PC-3 (cell line): ENCODE data around the gene ARHGEF2. TPM values are rescaled to one million over a fixed set of nuclear protein-coding genes. Genes with fewer than 3 reads are reported as not detected.

ENCODE experiments used
- ATAC-seq: fragments of 200-7000 bp; cut with Tn5 transposase; 2 replicates; pipeline ENCODE4 v1.9.1; 2020; ENCODE audit warnings: mild to moderate bottlenecking, moderate library complexity
- Bru-seq: library from RNA; stranded (reverse); fragments of 400-500 nt; gene quantifications from one replicate; lab custom pipeline; 2021; lab: Mats Ljungman, UMichigan
- BruChase-seq, 2 experiments: library from RNA; stranded (reverse); fragments of 400-500 nt; gene quantifications; one replicate each; lab custom pipeline; 2021; lab: Mats Ljungman, UMichigan
- BruUV-seq: library from RNA; stranded (reverse); fragments of 400-500 nt; replicated peaks from 2 replicates; lab custom pipeline; 2021; lab: Mats Ljungman, UMichigan
- CTCF ChIA-PET: fragments of 300-600 bp; sonication (Branson Sonifier 250); formaldehyde crosslinking; loops from one replicate; lab custom pipeline; 2022; ENCODE audit warnings: antibody characterized with exemption; lab: Charles Lee
- POLR2A ChIA-PET: fragments of 300-600 bp; sonication (Branson Sonifier 250); formaldehyde crosslinking; loops from one replicate; lab custom pipeline; 2022; ENCODE audit warnings: antibody characterized with exemption; ENCODE audit not compliant: unreplicated experiment; lab: Charles Lee
- DNase-seq: peaks from one replicate; pipeline ENCODE4 v3.0.0-alpha.2; 2015
- H2AFZ ChIP-seq: fragments of 300-600 bp; sonication (generic); 2 replicates; pipeline ENCODE4 v1.6.0; 2016; ENCODE audit warnings: antibody characterized with exemption, low read length
- H3F3A ChIP-seq: fragments of 300-600 bp; sonication (generic); one replicate; pipeline ENCODE4 v1.6.0; 2017; ENCODE audit warnings: antibody characterized with exemption, low read length, control low read depth, mild to moderate bottlenecking; ENCODE audit not compliant: unreplicated experiment
- H3K27ac ChIP-seq: fragments of 300-600 bp; sonication (generic); 2 replicates; pipeline ENCODE4 v1.5.1; 2016; ENCODE audit warnings: mild to moderate bottlenecking, low read length
- H3K27me3 ChIP-seq: fragments of 300-600 bp; sonication (generic); 2 replicates; pipeline ENCODE4 v1.6.1; 2016; ENCODE audit warnings: low read length, mixed read lengths
- H3K36me3 ChIP-seq: fragments of 300-600 bp; sonication (generic); 2 replicates; pipeline ENCODE4 v1.6.1; 2016; ENCODE audit warnings: low read depth, mixed run types, low read length, mixed read lengths
- H3K4me1 ChIP-seq: fragments of 300-600 bp; sonication (generic); 2 replicates; pipeline ENCODE4 v1.5.1; 2016; ENCODE audit warnings: low read length; ENCODE audit not compliant: insufficient read depth
- H3K4me2 ChIP-seq: fragments of 300-600 bp; sonication (generic); 2 replicates; pipeline ENCODE4 v1.6.0; 2016; ENCODE audit warnings: low read length
- H3K4me3 ChIP-seq: fragments of 300-600 bp; sonication (generic); 2 replicates; pipeline ENCODE4 v1.5.1; 2016; ENCODE audit warnings: mild to moderate bottlenecking, low read length, mixed read lengths
- H3K79me2 ChIP-seq: fragments of 300-600 bp; sonication (generic); 2 replicates; pipeline ENCODE4 v1.6.1; 2017; ENCODE audit warnings: low read length, mixed read lengths
- H3K9ac ChIP-seq: fragments of 300-600 bp; sonication (generic); 2 replicates; pipeline ENCODE4 v1.6.0; 2016; ENCODE audit warnings: mild to moderate bottlenecking, low read length
- H3K9me2 ChIP-seq: fragments of 300-600 bp; sonication (generic); replicated peaks from 2 replicates; pipeline ENCODE4 v1.6.1; 2016; ENCODE audit warnings: mixed run types, low read length, mixed read lengths
- H3K9me3 ChIP-seq: fragments of 300-600 bp; sonication (generic); 2 replicates; pipeline ENCODE4 v1.6.1; 2016; ENCODE audit warnings: low read length, mixed read lengths
- H4K20me1 ChIP-seq: fragments of 300-600 bp; sonication (generic); 2 replicates; pipeline ENCODE4 v1.6.1; 2016; ENCODE audit warnings: low read length, mixed read lengths
- EZH2 ChIP-seq: fragments of 300-600 bp; sonication (generic); IDR thresholded peaks from one replicate; pipeline ENCODE4 v1.6.1; 2017; ENCODE audit warnings: antibody characterized with exemption, mild to moderate bottlenecking, low read length; ENCODE audit not compliant: unreplicated experiment
- EZH2phosphoT487 ChIP-seq: fragments of 300-600 bp; sonication (generic); IDR thresholded peaks from 2 replicates; pipeline ENCODE4 v1.6.1; 2018; ENCODE audit warnings: mild to moderate bottlenecking, antibody characterized with exemption, low read length, borderline replicate concordance
- intact Hi-C: fragments of 100-400 bp; cut with micrococcal nuclease; formaldehyde crosslinking; loops from 2 replicates; pipeline ENCODE4 v1.9.0; 2023
- long read RNA-seq: library from polyadenylated mRNA; unstranded; transcript quantifications from one replicate; pipeline ENCODE4 v2.0.0, GENCODE V29; 2021; ENCODE audit not compliant: unreplicated experiment
- total RNA-seq: library from RNA; depleted of rRNA; stranded (reverse); fragments of >200 nt; gene quantifications from 2 replicates; pipeline ENCODE4 v1.2.3, GENCODE V29; 2014; rRNA removed
- TF ChIP-seq, protein P1 (sequence below): fragments of 300-600 bp; sonication (generic); conservative IDR thresholded peaks from 2 replicates; pipeline ENCODE4 v1.5.1; 2017; ENCODE audit warnings: antibody characterized with exemption, low read depth, mild to moderate bottlenecking, low read length

Gene ARHGEF2
- total RNA-seq (65.9 and 70.8 TPM in 2 replicates), Bru-seq, nascent RNA (percentile 93 among the genes with signal in this experiment), BruChase-seq, experiment 1, labeled RNA remaining after a 6-hour chase (percentile 95 among the genes with signal in this experiment), BruChase-seq, experiment 2, labeled RNA remaining after a 2-hour chase (percentile 95 among the genes with signal in this experiment)
- long read RNA-seq, partial matches to known transcripts = 18 of 126 reads
- long read RNA-seq, other reads (novel, unspliced or antisense) = 108 of 126 reads

- H3K27me3 ChIP-seq = no peaks in the 10 kb centered on the region
- DNase-seq = peak; percentile 71
- ChIA-PET POLR2A (interaction anchor here (0.6 kb wide), 3 partner anchors 26 to 123 kb away, joined by 4 to 29 read pairs (median 4); no protein-coding TSS in a partner anchor), CTCF (interaction anchor here (1.1 to 2.4 kb wide), 3 partner anchors 11 to 34 kb away, joined by 8 to 11 read pairs (median 10); no protein-coding TSS in a partner anchor)
- no peaks in the 10 kb centered on the region for H3K9me2 ChIP-seq
- TF ChIP-seq, protein P1, sequence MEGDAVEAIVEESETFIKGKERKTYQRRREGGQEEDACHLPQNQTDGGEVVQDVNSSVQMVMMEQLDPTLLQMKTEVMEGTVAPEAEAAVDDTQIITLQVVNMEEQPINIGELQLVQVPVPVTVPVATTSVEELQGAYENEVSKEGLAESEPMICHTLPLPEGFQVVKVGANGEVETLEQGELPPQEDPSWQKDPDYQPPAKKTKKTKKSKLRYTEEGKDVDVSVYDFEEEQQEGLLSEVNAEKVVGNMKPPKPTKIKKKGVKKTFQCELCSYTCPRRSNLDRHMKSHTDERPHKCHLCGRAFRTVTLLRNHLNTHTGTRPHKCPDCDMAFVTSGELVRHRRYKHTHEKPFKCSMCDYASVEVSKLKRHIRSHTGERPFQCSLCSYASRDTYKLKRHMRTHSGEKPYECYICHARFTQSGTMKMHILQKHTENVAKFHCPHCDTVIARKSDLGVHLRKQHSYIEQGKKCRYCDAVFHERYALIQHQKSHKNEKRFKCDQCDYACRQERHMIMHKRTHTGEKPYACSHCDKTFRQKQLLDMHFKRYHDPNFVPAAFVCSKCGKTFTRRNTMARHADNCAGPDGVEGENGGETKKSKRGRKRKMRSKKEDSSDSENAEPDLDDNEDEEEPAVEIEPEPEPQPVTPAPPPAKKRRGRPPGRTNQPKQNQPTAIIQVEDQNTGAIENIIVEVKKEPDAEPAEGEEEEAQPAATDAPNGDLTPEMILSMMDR = no peak; the same call in 1 of the 2 replicates
- TF ChIP-seq EZH2 = no peak
- no peak for TF ChIP-seq EZH2phosphoT487
- no peaks in the 10 kb centered on the region for H3F3A ChIP-seq
- H3K9me3 ChIP-seq = no peaks in the 10 kb centered on the region
- peak within 1 kb of the TSS; percentile 57 for H3K27ac ChIP-seq
- BruUV-seq = no TSS peak
- peak within 1 kb of the TSS; percentile 90 for H3K4me2 ChIP-seq
- peaks cover 17% of the 10 kb centered on the region for H4K20me1 ChIP-seq
- H3K79me2 ChIP-seq = peaks cover 60% of the 10 kb centered on the region
- H3K36me3 ChIP-seq = no peaks in the 10 kb centered on the region
- H3K4me3 ChIP-seq = peak within 1 kb of the TSS; percentile 97
- H2AFZ ChIP-seq = peak within 1 kb of the TSS; percentile 96
- H3K4me1 ChIP-seq = peaks cover 52% of the 10 kb centered on the region
- peak within 1 kb of the TSS; percentile 92 for H3K9ac ChIP-seq
- peak; percentile 54 for ATAC-seq
- intact Hi-C loops = loop anchor here (5.0 kb wide), 1 partner anchor 144 kb away; no protein-coding TSS in a partner anchor
These were observed at the start of gene ARHGEF2 for GRCh38 chr1:155978325-155978972. TSS of gene ARHGEF2 (minus strand) at chr1:155978547. CDS start at chr1:155978427, 120 bp downstream.

DNA sequence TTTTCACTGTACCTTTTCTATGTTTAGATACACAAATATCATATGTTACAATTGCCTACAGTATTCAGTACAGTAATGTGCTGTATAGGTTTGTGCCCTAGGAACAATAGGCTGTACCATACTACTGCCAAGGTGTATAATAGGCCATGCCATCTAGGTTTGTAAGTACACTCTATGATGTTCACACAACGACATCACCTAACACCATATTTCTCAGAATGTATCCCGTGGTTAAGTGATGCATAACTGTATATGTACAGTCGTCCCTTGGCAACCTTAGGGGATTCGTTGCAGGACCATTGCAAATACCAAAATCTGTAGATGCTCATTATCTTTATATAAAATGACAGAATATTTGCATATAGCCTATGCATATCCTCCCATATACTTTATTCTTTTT, 48.2 kb upstream of the ARHGEF2 start:
- Histone ChIP-seq H3K4me3 (no peak overlapping the region), H2AFZ (no peak overlapping the region), H3K27me3 (no peaks in the 10 kb centered on the region), H3K36me3 (no peaks in the 10 kb centered on the region; the same call in 1 of the 2 replicates), H3K9me3 (no peaks in the 10 kb centered on the region), H3K4me2 (no peak overlapping the region), H3K9ac (no peak overlapping the region), H3F3A (no peaks in the 10 kb centered on the region), H3K9me2 (no peaks in the 10 kb centered on the region), H3K4me1 (no peaks in the 10 kb centered on the region), H3K27ac (no peak overlapping the region), H3K79me2 (no peaks in the 10 kb centered on the region), H4K20me1 (no peaks in the 10 kb centered on the region)
- intact Hi-C loops = no loop called here
- ATAC-seq = no peak
- ChIA-PET POLR2A (no interaction called here), CTCF (no interaction called here)
- TF ChIP-seq EZH2phosphoT487 (no peak), EZH2 (no peak)
- TF ChIP-seq, protein P1 = no peak
- BruUV-seq = no TSS peak
- DNase-seq = no peak
